ENCODE data around the gene ANO2.

DNA sequence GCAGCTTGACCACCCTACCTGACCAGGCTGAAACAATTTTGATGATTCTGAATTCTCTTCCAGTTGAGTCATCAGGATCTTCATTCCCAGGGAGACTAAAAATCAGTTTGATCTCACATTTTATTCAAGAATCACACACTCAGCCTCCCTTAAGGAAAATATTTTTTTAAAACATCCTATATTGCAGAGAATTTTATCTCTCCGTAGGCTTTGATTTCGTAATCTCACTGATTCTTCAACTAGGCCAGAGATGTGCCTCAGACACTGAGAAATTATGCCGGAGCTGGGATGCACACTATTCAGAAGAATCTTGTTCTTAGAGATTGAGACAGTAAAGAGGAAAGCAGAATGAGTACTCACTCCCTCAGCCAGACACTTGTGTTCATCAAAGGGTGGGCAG, 7.0 kb upstream of the ANO2 start:
- TF ChIP-seq ZFP30 (CRISPR knock-in tag; IDR thresholded peaks at IDR 0.05) (no peak), ESRRG (CRISPR knock-in tag; IDR thresholded peaks at IDR 0.05) (no peak), ARNTL (CRISPR knock-in tag; IDR thresholded peaks at IDR 0.05; ENCODE audit: borderline replicate concordance, low read depth) (no peak), ZNF8 (CRISPR knock-in tag; IDR thresholded peaks at IDR 0.05) (no peak), TCF4 (CRISPR knock-in tag; IDR thresholded peaks at IDR 0.05; ENCODE audit: borderline replicate concordance) (no peak), OSR1 (CRISPR knock-in tag; IDR thresholded peaks at IDR 0.05) (no peak)
- TF ChIP-seq, protein P1, sequence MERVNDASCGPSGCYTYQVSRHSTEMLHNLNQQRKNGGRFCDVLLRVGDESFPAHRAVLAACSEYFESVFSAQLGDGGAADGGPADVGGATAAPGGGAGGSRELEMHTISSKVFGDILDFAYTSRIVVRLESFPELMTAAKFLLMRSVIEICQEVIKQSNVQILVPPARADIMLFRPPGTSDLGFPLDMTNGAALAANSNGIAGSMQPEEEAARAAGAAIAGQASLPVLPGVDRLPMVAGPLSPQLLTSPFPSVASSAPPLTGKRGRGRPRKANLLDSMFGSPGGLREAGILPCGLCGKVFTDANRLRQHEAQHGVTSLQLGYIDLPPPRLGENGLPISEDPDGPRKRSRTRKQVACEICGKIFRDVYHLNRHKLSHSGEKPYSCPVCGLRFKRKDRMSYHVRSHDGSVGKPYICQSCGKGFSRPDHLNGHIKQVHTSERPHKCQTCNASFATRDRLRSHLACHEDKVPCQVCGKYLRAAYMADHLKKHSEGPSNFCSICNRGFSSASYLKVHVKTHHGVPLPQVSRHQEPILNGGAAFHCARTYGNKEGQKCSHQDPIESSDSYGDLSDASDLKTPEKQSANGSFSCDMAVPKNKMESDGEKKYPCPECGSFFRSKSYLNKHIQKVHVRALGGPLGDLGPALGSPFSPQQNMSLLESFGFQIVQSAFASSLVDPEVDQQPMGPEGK (CRISPR knock-in tag; IDR thresholded peaks at IDR 0.05; ENCODE audit: borderline replicate concordance) = no peak
- TF ChIP-seq, protein P2, sequence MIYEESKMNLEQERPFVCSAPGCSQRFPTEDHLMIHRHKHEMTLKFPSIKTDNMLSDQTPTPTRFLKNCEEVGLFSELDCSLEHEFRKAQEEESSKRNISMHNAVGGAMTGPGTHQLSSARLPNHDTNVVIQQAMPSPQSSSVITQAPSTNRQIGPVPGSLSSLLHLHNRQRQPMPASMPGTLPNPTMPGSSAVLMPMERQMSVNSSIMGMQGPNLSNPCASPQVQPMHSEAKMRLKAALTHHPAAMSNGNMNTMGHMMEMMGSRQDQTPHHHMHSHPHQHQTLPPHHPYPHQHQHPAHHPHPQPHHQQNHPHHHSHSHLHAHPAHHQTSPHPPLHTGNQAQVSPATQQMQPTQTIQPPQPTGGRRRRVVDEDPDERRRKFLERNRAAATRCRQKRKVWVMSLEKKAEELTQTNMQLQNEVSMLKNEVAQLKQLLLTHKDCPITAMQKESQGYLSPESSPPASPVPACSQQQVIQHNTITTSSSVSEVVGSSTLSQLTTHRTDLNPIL (CRISPR knock-in tag; IDR thresholded peaks at IDR 0.05; ENCODE audit: low read depth) = no peak
- TF ChIP-seq, protein P3, sequence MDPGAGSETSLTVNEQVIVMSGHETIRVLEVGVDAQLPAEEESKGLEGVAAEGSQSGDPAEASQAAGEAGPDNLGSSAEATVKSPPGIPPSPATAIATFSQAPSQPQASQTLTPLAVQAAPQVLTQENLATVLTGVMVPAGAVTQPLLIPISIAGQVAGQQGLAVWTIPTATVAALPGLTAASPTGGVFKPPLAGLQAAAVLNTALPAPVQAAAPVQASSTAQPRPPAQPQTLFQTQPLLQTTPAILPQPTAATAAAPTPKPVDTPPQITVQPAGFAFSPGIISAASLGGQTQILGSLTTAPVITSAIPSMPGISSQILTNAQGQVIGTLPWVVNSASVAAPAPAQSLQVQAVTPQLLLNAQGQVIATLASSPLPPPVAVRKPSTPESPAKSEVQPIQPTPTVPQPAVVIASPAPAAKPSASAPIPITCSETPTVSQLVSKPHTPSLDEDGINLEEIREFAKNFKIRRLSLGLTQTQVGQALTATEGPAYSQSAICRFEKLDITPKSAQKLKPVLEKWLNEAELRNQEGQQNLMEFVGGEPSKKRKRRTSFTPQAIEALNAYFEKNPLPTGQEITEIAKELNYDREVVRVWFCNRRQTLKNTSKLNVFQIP (CRISPR knock-in tag; IDR thresholded peaks at IDR 0.05; ENCODE audit: borderline replicate concordance, low read depth) = no peak

Data from SK-N-SH treated with all-trans-retinoic acid at 6 μM for 48 hours (cell line).